ENCODE data around the gene WNT7B.
A peak's percentile ranks its signal among the peaks of the same experiment; 100 is the strongest.

Gene WNT7B

GRCh38 chr22:45906946-45907345 lies 70.0 kb downstream of the WNT7B start:
- DNase-seq (ENCODE audit: low read depth): no peak

DNA sequence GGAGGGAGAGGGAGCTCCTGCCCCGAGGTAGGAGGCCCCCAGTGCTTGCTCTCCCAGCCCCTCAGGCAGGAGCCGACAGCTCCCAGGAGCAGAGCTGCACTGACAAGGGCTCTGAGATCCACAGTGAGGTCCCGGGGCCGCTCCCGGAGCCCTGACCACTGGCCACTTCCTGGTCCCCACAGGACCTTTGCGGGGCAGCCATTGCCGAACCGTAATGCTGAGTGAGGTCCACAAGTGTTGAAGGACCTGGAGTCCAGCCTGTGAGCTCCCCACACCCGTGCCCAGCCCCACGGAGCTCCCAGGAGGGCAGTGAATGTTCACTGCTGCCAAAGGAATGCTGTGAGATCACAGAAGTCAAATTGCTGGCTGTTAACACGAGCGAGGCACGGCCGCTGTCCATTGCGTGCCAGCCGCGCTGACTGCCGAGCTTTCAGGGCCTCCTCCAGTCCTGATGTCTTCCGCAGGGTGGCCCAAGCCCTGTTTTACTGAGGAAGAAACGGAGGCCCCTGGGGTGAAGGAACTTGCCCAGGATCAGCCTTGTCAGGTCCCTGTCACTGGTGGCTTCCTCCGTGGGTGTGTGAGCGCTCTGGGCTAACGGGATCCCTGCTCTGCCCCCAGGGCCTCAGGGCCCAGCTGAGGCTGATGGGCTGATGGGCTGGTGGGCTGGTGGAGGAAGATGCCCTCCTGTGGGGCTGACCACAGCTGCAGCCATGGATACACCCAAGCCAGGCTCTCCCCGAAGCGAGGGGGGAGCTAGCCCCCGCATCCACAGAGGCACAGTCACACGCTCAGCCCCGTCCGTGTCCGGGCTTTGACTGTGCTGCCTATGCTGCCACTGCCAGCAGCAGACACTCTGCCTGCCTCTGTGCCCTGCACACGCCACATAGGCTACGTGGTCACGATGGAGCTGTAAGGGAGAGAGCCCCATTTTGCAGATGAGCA lies 70.8 kb downstream of the WNT7B start:
- peak; percentile 65 for DNase-seq (ENCODE audit: low read depth)

- no peak for DNase-seq (ENCODE audit: low read depth)
Measured at GRCh38 chr22:45905326-45905923, 71.5 kb downstream of the WNT7B start.

DNA sequence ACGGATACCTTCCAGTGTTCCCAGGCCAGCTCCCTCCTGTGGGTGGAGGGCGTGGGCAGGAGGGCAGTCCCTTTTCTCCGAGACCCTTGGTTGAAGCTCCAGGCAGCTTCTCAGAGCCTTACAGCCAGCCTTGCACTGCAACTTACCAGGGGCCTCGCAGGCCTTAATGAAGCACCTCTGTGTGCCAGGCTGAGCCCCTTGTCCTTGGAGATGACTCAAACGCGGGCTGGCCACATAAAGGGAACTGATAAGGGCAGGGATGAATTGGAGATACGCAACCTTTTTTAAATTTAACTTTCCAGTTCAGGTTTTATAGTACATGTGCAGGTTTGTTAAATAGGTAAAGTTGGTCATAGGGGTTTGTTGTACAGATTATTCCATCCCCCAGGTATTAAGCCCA lies 72.7 kb downstream of the WNT7B start:
- DNase-seq (ENCODE audit: low read depth): no peak

- DNase-seq (ENCODE audit: low read depth): peak; percentile 14
Measured at GRCh38 chr22:45903355-45904135, 73.4 kb downstream of the WNT7B start.

DNA sequence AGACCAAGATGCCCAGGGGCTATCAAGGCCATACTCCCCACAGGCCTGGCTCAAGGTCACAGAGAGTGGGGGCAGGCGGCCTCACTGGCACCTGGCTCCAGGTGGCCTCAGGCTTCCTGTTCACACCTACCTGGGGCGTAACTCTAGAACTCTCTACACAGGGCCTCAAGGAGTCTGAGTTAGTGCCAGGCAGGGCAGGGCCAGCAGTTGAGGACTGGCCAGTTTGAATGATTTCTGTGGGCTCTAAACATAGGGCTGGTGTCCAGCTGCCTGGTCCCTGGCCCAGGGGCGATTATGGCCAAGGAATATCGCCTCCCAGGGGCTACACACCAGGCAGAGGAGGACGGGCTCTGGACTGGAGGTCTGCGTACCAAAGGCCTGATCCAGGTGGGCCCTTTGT lies 79.2 kb downstream of the WNT7B start:
- DNase-seq (ENCODE audit: low read depth): no peak

- no peak for DNase-seq (ENCODE audit: low read depth)
Measured at GRCh38 chr22:45896964-45897538, 79.9 kb downstream of the WNT7B start.

- no peak for DNase-seq (ENCODE audit: low read depth)
Measured at GRCh38 chr22:45896153-45896951, 80.6 kb downstream of the WNT7B start.

- DNase-seq (ENCODE audit: low read depth): no peak
Measured at GRCh38 chr22:45895436-45896152, 81.4 kb downstream of the WNT7B start.

GRCh38 chr22:45893516-45893915 lies 83.4 kb downstream of the WNT7B start:
- DNase-seq (ENCODE audit: low read depth): no peak

DNA sequence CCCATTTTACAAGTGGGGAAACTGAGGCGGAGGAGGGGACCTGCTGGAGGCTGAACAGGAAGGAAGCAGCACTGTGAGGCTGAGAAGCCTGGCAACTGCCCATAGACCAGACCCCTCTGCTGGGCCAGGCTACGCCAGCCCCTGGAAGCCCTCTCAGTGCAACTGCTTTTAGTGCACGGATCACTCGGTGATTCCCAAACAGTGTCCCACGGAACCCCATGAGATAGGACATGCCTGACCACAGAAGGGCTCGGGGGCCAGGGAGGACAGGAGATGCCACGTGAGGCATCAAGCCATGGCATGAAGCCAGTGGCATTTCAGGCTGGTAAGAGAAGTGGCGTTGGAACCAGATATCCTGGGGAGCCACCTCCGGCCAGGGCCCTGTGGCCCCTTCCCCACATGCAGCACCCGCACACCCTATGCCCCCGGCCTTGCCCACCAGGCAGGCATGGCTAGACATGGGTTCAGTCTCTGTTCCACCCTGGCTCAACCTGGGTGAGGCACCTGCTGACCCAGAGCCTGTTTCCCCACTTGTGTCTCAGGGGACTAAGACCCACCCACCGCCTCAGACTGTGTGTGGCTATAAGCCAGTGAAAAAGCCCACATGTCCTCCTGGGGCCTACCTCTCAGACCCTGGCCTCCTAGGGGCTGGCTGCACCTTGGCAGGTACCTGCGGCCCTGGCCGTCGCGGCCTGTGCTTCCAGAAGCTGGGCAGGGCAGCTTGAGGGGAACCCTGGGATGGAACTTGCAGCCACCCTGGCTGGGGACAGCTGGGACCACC lies 84.1 kb downstream of the WNT7B start:
- DNase-seq (ENCODE audit: low read depth): no peak

DNA sequence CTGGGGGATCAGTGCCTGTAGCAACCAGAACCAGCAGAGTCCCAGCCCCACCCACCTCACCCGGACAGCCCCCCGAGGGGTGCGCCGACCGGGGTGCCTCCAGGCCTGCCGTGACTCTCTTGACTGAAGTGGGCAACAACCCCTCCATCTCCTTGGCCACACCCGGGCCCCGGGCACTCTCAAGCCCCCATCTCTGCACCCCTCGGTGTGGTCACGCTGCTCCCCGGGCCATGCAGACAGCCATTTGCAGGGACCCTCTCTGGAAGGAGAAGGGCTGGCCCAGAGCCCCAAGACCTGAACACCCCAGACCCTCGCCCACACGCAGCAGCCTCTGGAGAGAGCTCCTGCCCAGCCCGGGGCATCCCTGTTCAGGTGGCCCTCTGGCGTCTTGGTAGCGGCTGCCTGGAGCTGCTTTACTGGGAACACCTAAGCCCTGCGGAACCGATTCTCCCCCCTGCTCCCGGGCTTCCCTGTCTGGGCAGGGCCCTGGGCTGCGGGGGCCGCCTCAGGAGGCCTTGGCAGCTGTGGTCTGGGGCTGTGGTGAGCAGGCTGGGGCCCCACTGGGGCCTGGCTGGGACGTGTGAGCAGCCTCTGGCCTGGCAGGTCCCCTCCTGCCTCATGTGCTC lies 84.9 kb downstream of the WNT7B start:
- DNase-seq (ENCODE audit: low read depth): no peak

GRCh38 chr22:45891471-45891995 lies 85.4 kb downstream of the WNT7B start:
- DNase-seq (ENCODE audit: low read depth): no peak

GRCh38 chr22:45891021-45891421 lies 85.9 kb downstream of the WNT7B start:
- DNase-seq (ENCODE audit: low read depth): no peak

DNA sequence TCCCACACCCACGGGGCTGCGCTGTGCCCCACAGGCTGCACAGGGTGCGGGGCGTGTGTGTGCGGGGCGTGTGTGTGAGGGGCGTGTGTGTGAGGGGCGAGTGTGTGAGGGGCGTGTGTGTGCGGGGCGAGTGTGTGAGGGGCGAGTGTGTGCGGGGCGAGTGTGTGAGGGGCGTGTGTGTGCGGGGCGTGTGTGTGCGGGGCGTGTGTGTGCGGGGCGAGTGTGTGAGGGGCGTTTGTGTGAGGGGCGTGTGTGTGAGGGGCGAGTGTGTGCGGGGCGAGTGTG lies 86.7 kb downstream of the WNT7B start:
- DNase-seq (ENCODE audit: low read depth): no peak

DNA sequence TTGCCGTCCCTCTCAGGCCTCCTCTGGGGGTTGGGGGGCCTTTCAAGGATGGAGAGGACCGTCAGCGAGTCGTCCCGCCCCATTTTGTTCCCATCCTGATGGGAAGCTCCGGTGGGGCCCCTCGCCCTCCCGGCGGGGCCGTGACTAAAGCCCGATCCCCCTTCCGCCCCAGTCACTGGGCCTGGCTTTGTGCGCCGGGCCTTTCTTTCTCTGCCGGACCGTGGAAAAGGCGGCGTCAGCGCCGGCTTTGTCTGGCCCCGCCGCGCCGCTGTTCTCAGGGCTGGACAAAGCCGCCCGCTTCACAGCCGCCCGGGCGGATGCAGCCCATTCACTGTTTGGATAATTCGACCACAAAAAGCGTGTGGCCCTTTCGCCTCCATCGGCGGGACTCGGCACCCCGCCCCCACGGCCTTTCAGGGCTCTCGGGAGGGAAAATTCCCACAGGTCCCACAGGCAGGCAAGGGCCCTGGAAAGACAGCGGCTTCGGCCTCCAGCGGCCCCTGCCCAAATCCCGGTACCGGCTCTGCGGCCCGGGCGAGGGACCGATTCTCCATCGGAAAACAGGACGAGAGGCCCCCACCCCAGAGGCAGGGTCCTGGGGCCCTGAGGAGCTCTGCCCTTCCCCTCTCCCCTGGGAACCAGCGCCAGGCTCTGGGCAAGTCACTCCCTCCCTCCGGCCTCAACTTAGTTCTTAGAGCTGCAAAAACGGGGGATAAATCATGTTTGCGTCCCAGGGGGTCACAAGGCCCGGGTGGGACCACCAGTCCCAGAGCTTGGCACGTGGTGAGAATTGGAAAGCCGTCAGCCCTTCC lies 87.2 kb downstream of the WNT7B start:
- DNase-seq (ENCODE audit: low read depth): no peak

- no peak for DNase-seq (ENCODE audit: low read depth)
Measured at GRCh38 chr22:45889093-45889538, 87.8 kb downstream of the WNT7B start.

GRCh38 chr22:45888221-45889092 lies 88.5 kb downstream of the WNT7B start:
- DNase-seq (ENCODE audit: low read depth): no peak

Measured in GM04503 (cell line).